Measurements from ENCODE around the gene EPHA3. TPM values are rescaled to one million over a fixed set of nuclear protein-coding genes. Genes with fewer than 3 reads are reported as not detected.

The EPHA3 gene
- total RNA-seq, 1 donor: not detected

DNA sequence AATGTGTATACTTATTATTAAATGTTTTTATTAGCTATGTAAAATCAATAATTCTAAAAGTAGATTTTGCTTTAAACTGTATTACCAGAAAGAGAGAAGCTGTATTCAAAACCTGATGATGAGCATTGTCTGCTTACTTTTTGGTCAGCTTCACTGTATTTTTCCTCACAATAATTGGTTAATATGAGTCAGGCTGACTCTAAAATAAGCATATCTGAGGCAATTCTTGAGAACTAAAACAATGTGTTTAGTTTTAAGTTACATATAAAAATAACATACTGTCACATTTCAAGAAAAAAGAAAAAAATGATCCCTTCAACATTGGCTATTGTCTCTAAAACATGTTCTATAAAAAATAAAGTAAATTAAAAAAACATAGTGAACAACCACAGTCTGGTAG is 66.1 kb downstream of the EPHA3 start:
- no peaks in the 10 kb centered on the region for H3K9me3 ChIP-seq (ENCODE audit: low read depth, low read length)
- H3K4me1 ChIP-seq (ENCODE audit: insufficient read depth, low read length): no peaks in the 10 kb centered on the region
- H3K27me3 ChIP-seq (ENCODE audit: insufficient read depth, low read length): no peaks in the 10 kb centered on the region
- no peak overlapping the region for H3K4me3 ChIP-seq (ENCODE audit: low read length)

DNA sequence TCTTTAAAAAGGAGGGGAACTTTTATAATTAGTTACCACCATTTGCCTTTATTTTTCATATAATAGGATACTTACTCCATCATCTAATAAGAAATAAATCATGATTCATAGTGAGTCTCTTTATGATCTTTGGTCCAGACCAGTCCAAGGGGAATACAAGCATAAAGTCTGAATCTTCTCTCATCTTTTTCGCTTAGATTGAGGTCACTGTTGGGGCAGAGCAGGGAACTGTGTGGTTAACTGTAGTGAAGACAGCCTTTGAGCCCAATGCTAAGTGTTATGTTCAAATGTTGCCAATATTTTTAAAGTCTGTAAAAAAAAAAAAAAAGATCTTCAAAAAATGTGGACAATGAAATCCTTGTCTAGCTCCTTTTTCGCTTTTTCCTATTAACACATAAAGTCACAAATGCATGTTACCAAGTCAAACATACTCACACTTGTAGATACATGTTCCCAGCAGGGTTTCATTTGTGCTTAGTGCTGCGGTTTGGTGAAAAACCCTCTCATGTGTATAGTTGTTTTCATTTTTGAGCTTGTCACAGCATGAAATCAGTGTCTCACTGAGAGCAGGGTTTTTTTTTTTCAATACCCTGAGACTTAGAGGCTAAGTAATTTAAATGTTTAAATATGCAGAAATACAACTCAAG is 72.1 kb downstream of the EPHA3 start:
- H3K4me1 ChIP-seq (ENCODE audit: insufficient read depth, low read length): no peaks in the 10 kb centered on the region
- H3K27me3 ChIP-seq (ENCODE audit: insufficient read depth, low read length): no peaks in the 10 kb centered on the region
- H3K4me3 ChIP-seq (ENCODE audit: low read length): no peak overlapping the region
- no peaks in the 10 kb centered on the region for H3K9me3 ChIP-seq (ENCODE audit: low read depth, low read length)

DNA sequence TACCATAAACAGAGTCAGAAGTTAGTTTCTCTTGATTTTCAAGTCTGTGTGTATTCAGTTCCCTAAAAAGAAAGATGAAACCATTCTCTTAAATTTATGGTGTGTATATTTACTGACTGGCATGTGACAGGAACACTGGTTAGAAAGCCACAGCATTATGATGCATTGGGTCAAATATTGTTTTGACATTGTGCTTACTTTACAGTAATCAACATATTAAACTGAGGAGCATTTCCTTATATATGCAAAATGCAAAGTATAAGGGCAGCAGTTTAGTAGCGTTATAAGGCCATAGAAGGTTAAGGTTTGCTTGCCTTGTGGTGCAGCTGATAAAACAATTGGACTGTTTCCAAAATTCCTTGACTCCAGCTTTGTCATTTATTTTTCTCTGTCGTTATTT is 72.9 kb downstream of the EPHA3 start:
- Histone ChIP-seq H3K4me1 (ENCODE audit: insufficient read depth, low read length) (no peaks in the 10 kb centered on the region), H3K4me3 (ENCODE audit: low read length) (no peak overlapping the region), H3K27me3 (ENCODE audit: insufficient read depth, low read length) (no peaks in the 10 kb centered on the region), H3K9me3 (ENCODE audit: low read depth, low read length) (no peaks in the 10 kb centered on the region)

DNA sequence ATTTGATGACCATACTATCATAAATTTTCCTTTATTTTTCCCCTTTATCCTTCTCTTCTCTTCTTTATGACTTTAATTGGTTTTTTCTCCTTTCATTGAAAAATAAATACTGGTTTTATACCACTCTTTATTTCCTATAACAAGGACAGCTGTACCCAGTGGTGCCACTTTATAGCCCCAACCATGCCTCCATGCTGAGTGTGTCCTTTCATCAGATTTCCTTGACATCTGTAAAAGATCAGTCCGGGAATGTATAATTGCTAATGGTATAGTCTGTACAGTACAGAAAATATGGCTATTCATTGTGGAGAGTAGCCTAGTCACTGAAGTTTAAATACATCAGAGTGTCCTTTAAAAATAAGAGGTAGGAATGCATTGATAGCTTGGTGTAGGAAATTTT is 74.6 kb downstream of the EPHA3 start:
- H3K4me3 ChIP-seq (ENCODE audit: low read length): no peak overlapping the region
- H3K27me3 ChIP-seq (ENCODE audit: insufficient read depth, low read length): no peaks in the 10 kb centered on the region
- no peaks in the 10 kb centered on the region for H3K9me3 ChIP-seq (ENCODE audit: low read depth, low read length)
- no peaks in the 10 kb centered on the region for H3K4me1 ChIP-seq (ENCODE audit: insufficient read depth, low read length)

DNA sequence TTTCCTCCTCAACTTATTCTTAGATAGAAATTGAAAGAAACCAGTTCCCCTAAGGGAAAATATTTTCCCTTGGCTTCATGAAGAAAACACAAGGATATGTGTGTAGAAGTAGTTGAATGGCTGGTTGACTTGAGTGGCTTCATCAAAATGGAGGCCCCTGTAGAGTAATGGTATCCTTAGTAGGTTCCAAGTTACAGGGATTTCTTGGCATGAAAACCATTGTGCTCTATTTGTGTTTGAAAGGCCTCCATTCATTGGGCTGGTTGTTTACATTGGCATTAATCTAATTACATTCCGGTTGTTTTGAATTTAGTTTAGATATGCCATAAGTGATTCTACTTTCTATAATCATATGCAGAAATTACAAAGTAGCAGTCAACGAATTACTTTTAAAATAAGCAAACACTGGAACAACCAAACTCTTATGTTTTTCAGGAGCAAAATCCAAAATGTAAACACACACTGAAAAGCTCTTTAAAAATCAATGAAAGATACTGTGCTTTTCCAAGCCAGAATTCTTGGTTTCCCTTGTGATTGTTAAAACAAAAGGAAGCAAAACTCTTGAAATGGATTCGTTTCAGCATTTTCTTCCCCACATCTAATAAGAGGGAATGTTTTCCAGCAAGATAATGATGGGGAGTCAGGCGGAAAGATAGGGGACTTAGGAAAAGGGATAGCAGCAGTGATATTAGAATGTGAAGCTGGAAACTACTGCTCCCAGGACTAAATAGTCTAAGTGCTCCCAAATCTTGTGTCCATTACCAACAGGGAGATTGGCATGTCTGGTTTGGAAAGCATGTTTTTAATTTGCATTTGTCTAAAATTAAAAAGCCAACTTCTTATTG is 77.0 kb downstream of the EPHA3 start:
- Histone ChIP-seq H3K4me1 (ENCODE audit: insufficient read depth, low read length) (no peaks in the 10 kb centered on the region), H3K9me3 (ENCODE audit: low read depth, low read length) (no peaks in the 10 kb centered on the region), H3K27me3 (ENCODE audit: insufficient read depth, low read length) (no peaks in the 10 kb centered on the region)

DNA sequence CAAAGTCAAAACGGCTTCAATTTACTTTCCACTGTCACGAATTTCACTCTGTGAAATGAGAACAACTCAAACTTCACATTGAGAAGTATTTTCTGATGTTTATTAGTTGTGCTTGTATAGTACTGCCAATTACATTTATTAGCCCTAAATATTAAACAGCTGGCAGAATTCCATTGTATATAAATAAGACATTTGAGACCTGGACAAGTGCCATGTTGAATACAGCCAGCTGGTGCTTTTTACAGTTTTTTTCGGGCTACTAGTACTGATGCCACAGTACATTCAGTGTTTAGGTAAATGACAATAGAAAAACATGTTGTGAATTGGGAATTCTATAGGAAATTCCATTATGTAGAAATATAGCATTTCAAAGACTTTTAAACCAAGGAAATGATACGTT is 79.0 kb downstream of the EPHA3 start:
- no peak overlapping the region for H3K4me3 ChIP-seq (ENCODE audit: low read length)
- no peaks in the 10 kb centered on the region for H3K9me3 ChIP-seq (ENCODE audit: low read depth, low read length)
- no peaks in the 10 kb centered on the region for H3K27me3 ChIP-seq (ENCODE audit: insufficient read depth, low read length)
- no peaks in the 10 kb centered on the region for H3K4me1 ChIP-seq (ENCODE audit: insufficient read depth, low read length)

More for the DNA sequence above, 77.0 kb downstream of the EPHA3 start:
- no peak overlapping the region for H3K4me3 ChIP-seq (ENCODE audit: low read length)

DNA sequence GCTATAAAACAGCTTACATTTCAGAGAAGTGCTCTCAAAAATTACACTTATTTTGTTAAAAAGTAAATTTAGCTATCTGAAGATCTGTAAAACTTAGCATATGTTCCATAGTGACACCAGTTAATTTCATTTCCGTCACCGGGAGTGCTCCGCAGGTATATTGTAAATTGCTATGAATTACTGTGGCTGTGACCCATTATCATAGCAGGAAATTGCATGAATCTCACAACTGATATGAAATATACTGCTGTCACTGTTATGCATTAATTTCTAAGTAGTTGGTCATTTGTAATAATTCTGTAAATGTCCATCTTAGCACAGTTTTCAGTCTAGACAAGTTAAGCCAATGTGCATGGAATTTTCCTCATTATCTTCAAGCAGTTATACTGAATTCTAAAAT is 91.2 kb downstream of the EPHA3 start:
- Histone ChIP-seq H3K4me3 (ENCODE audit: low read length) (no peak overlapping the region), H3K4me1 (ENCODE audit: insufficient read depth, low read length) (no peaks in the 10 kb centered on the region), H3K27me3 (ENCODE audit: insufficient read depth, low read length) (no peaks in the 10 kb centered on the region), H3K9me3 (ENCODE audit: low read depth, low read length) (no peaks in the 10 kb centered on the region)

DNA sequence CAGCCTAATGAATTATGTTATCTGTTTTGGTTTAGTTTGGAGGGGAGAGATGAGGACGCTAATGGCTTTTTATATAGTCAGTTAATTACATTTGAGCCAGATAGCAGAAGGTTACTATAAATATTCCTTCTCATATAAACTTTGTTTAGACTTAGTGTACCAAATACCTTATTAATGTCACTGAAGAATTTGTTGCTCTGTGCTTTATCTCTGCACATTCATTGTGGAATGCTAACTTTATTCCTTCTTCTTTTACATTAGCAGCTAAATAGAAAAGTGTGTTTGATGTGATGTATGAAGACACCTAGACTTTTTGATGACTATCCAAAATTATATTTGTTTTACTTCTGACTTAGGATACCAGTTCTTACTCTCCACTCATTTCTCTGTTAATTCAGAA is 105.2 kb downstream of the EPHA3 start:
- Histone ChIP-seq H3K9me3 (ENCODE audit: low read depth, low read length) (no peaks in the 10 kb centered on the region), H3K4me1 (ENCODE audit: insufficient read depth, low read length) (no peaks in the 10 kb centered on the region), H3K4me3 (ENCODE audit: low read length) (no peak overlapping the region), H3K27me3 (ENCODE audit: insufficient read depth, low read length) (no peaks in the 10 kb centered on the region)

DNA sequence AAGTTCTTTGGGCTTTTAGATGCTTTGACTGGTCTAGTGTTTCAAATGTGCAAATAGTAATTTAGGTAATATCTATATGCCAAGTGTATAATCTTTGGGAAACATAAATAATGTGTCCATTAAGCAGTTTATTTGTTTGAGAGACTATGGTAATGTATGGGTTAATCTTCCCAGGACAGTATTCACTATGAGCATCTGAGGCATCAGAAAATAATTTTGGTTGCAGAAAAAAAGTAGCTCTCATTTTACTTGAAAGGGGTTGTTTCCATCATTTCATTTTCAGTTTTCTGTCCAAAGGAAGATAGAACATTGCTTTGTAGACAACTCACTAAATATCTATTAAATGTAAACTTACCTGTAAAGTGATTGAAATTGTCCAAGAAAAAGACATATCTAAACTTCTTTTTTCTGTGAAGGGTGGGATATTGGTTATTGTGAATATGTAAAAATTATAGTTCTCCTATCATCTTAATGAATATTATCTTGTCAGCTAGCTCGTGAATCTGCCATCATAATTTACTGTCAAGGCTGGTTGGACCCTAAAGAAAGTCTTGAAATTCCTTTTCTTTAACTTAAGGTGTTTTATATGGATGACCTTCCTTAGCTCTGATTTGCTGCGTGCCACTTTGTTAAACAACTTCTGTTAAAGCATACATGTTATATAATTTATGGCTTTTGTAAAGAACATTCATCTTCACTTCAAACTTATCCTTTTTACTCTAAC is 108.8 kb downstream of the EPHA3 start:
- Histone ChIP-seq H3K9me3 (ENCODE audit: low read depth, low read length) (no peaks in the 10 kb centered on the region), H3K27me3 (ENCODE audit: insufficient read depth, low read length) (no peaks in the 10 kb centered on the region), H3K4me3 (ENCODE audit: low read length) (no peak overlapping the region), H3K4me1 (ENCODE audit: insufficient read depth, low read length) (no peaks in the 10 kb centered on the region)

DNA sequence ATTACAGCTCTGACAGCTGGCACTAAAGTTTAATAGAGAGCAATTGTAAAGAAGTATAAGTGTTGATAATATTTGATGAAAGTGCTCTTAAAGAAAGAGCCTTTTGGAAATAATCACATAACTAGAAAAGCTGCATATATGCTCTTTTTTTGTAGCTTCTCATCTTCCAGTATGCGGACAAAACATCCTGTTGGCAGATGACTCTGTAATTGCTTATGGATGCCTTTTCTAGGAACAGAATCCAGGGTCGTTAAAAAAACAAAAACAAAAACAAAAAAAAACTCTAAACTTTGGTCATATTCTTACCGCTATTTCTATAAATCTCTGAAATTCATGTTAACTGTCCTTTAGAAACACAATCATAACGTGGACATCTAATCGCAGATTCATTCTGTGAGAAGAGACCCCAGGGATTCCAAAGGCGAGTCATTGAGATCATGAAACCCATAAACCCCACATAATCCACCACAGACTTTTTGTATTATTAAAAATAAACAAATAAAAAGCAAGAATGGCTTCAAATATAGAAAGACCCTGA is 109.8 kb downstream of the EPHA3 start:
- H3K27me3 ChIP-seq (ENCODE audit: insufficient read depth, low read length): no peaks in the 10 kb centered on the region
- no peaks in the 10 kb centered on the region for H3K9me3 ChIP-seq (ENCODE audit: low read depth, low read length)
- no peaks in the 10 kb centered on the region for H3K4me1 ChIP-seq (ENCODE audit: insufficient read depth, low read length)
- H3K4me3 ChIP-seq (ENCODE audit: low read length): no peak overlapping the region

DNA sequence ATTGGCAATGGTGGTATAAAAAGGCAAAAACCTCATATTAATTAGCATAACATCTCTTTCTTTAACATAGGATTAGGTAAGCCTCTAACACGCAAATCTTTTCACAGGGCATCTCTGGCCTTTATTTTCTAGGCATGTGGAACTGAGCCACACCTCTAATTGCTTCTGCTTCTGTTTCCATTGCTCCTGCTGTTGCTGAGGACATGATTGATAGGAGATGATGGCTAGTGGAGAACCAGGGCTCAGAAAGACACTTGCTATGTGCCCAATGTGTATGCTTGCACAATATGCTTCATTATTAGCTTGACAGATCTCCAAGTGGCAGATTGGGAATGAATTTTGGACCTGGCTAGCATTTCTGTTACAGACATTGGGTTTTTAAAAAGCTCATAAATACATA is 114.5 kb downstream of the EPHA3 start:
- H3K4me1 ChIP-seq (ENCODE audit: insufficient read depth, low read length): no peaks in the 10 kb centered on the region
- no peaks in the 10 kb centered on the region for H3K9me3 ChIP-seq (ENCODE audit: low read depth, low read length)
- H3K4me3 ChIP-seq (ENCODE audit: low read length): no peak overlapping the region
- H3K27me3 ChIP-seq (ENCODE audit: insufficient read depth, low read length): no peaks in the 10 kb centered on the region

DNA sequence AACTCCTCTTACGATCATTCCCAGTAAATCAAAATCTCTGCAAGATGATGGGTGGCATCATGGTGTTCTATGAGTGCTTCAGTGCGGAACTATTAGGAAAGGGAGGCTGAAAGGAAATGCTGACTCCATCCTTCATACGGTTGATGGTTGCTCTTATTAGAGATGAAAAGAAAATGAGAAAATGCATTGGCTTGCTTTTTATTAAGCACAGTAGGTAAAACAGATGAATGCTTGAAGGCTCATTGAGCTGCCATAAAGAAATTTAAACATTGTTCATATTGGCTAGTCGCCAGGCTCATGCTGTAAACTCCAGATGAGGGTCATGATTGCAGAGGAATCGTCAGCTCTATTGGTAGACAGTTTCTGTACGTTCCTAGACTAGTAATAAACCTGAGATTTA is 115.8 kb downstream of the EPHA3 start:
- no peak overlapping the region for H3K4me3 ChIP-seq (ENCODE audit: low read length)
- no peaks in the 10 kb centered on the region for H3K4me1 ChIP-seq (ENCODE audit: insufficient read depth, low read length)
- H3K9me3 ChIP-seq (ENCODE audit: low read depth, low read length): peaks cover 4% of the 10 kb centered on the region
- no peaks in the 10 kb centered on the region for H3K27me3 ChIP-seq (ENCODE audit: insufficient read depth, low read length)

DNA sequence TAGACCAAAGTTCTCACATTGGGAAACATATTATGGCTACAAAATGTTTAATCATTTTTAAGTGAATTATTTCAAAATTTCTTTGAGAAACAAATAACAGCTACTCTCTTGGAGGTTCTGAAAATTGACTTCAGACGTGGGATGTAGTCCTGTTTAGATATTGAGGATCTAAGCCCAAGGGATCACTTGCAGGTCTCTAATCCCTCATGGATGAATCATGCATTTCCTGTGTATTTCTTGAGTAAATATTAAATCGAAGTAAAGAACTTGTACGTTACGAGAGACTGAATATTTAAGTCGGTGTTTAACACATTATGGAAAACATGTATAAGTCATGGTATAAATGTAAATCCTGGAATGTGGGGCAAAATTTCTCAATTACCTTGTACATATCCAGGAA is 119.8 kb downstream of the EPHA3 start:
- no peak overlapping the region for H3K4me3 ChIP-seq (ENCODE audit: low read length)
- peaks cover 5% of the 10 kb centered on the region for H3K9me3 ChIP-seq (ENCODE audit: low read depth, low read length)

DNA sequence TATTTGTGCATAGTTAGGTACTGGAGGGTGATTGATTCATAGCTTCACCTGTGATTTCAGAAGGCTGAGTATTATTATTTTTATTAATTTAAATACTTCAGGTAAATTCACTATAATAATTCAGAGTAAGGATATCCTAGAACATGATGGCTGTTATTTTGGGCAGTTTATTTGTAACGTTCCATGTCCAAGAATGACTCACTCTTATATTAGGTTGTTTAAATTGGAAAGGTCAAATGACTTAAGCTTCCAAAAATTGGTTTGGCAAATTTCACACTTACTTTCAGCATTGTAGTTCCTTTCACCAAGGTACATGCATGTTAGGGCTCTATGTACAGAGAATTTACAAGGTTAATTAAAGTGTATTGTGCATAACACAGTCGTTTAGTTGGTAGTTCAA is 120.2 kb downstream of the EPHA3 start:
- H3K9me3 ChIP-seq (ENCODE audit: low read depth, low read length): peaks cover 5% of the 10 kb centered on the region
- H3K4me3 ChIP-seq (ENCODE audit: low read length): no peak overlapping the region
- H3K4me1 ChIP-seq (ENCODE audit: insufficient read depth, low read length): no peaks in the 10 kb centered on the region
- H3K27me3 ChIP-seq (ENCODE audit: insufficient read depth, low read length): no peaks in the 10 kb centered on the region

More for the DNA sequence above, 119.8 kb downstream of the EPHA3 start:
- Histone ChIP-seq H3K4me1 (ENCODE audit: insufficient read depth, low read length) (no peaks in the 10 kb centered on the region), H3K27me3 (ENCODE audit: insufficient read depth, low read length) (no peaks in the 10 kb centered on the region)

DNA sequence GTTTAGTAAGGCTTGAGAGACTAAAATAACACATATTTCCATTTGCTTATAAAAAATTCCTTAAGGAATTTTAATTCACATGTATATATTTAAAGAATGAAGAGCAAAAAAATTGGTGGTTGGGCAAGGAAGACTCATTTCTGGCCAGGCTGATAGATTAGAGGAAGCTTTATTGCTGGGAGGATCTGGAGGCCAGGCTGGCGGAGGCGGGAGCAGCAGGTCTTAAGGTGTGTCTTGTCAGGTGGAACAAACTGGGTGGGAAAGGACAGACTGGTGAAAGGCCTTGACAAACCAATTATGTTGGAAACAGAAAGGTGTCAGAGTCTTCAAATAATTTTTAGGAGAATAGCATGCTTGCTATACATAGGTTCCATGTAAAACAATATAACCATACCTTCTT is 124.7 kb downstream of the EPHA3 start:
- Histone ChIP-seq H3K27me3 (ENCODE audit: insufficient read depth, low read length) (no peaks in the 10 kb centered on the region), H3K9me3 (ENCODE audit: low read depth, low read length) (peaks cover 5% of the 10 kb centered on the region), H3K4me3 (ENCODE audit: low read length) (no peak overlapping the region), H3K4me1 (ENCODE audit: insufficient read depth, low read length) (no peaks in the 10 kb centered on the region)
